ENCODE measurements around the gene BCAR1.

The BCAR1 gene

DNA sequence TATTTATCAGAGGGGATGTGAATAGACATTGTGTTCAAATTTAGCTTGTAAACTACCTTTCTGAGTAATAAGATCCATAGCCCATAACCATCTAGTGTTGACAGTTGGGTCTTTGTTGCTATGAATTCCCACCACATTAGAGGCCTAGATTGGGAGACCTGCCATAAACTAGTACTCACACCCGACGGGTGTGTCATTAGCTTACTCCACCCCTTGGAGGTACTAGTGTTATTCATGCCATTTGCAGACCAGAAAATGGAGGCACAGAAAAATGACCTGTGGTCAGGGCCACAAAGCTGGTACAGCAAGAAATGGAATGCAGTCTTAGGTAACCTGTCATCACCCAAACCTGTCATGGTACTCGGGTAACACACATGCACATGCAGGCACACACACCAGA is 41.3 kb upstream of the BCAR1 start:
- Histone ChIP-seq H3K9ac (ENCODE audit: insufficient read length, low read depth) (no peak overlapping the region), H3K4me3 (ENCODE audit: insufficient read length, low read depth) (no peak overlapping the region), H3K9me3 (ENCODE audit: insufficient read depth, low read length) (no peaks in the 10 kb centered on the region), H3K36me3 (ENCODE audit: insufficient read depth, insufficient read length, low read length) (peaks cover 62% of the 10 kb centered on the region), H3K4me1 (ENCODE audit: insufficient read depth, insufficient read length) (peaks cover 5% of the 10 kb centered on the region), H3K27me3 (ENCODE audit: insufficient read depth, insufficient read length) (no peaks in the 10 kb centered on the region)
- TF ChIP-seq ZNF274 (IDR thresholded peaks at IDR 0.05; ENCODE audit: low read depth, low read length) (no peak), YY1 (IDR thresholded peaks at IDR 0.05; ENCODE audit: insufficient read depth, insufficient read length) (no peak), SUZ12 (IDR thresholded peaks at IDR 0.05; ENCODE audit: extremely low read depth, insufficient read depth, insufficient read length) (no peak)
- no peak for DNase-seq (ENCODE audit: low read depth, low spot score)

DNA sequence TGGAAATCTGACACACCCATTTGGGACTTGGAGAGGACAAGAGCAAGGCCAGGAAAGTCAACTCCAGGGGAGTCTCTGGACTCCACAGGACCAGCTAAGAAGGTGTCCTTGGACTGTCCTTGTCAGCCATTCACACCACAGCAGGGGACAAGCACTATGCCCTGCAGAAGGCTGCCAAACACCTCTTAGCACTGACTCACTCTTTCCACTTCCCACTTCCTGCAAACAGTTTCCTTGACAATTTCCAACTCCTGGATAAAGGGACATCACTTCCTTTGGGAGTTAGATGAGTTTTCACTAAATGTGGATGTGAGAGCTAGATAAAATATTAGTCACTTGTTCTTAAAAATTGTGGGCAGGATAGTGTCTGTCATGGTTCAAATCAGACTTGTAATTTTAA is 37.8 kb upstream of the BCAR1 start:
- DNase-seq (ENCODE audit: low read depth, low spot score), result no peak
- Histone ChIP-seq H3K4me1 (ENCODE audit: insufficient read depth, insufficient read length) (peaks cover 8% of the 10 kb centered on the region), H3K9ac (ENCODE audit: insufficient read length, low read depth) (no peak overlapping the region), H3K9me3 (ENCODE audit: insufficient read depth, low read length) (no peaks in the 10 kb centered on the region), H3K4me3 (ENCODE audit: insufficient read length, low read depth) (no peak overlapping the region), H3K36me3 (ENCODE audit: insufficient read depth, insufficient read length, low read length) (peaks cover 40% of the 10 kb centered on the region), H3K27me3 (ENCODE audit: insufficient read depth, insufficient read length) (no peaks in the 10 kb centered on the region)
- no peak for TF ChIP-seq ZNF274 (IDR thresholded peaks at IDR 0.05; ENCODE audit: low read depth, low read length)
- TF ChIP-seq SUZ12 (IDR thresholded peaks at IDR 0.05; ENCODE audit: extremely low read depth, insufficient read depth, insufficient read length), result no peak
- TF ChIP-seq YY1 (IDR thresholded peaks at IDR 0.05; ENCODE audit: insufficient read depth, insufficient read length), result no peak

DNA sequence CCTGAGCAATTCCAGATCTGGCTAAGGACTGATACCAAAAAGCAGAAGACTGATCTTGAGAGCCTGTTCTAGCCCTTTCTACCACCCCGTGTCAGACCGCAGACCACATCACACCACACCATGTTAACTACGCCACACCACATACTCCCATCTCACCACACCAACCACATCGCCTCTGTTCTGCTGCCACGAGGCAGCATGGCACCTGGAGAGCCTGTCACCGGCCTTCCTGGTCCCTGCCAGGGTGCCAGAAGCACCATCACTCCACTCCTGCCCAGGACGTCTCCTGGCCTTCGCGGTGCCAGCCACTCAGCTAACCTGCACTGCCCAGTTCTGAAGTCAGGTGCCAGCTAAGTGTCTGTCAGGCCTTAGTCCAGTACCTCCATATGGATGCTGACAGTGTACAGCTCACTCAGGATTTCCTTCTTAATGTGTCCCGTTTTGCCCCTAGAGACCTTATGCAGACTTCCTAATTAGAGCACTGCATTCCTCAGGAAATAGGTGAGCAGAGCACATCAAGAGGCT is 37.2 kb upstream of the BCAR1 start:
- peaks cover 8% of the 10 kb centered on the region for H3K4me1 ChIP-seq (ENCODE audit: insufficient read depth, insufficient read length)
- H3K36me3 ChIP-seq (ENCODE audit: insufficient read depth, insufficient read length, low read length), result peaks cover 35% of the 10 kb centered on the region
- no peak overlapping the region for H3K9ac ChIP-seq (ENCODE audit: insufficient read length, low read depth)

DNA sequence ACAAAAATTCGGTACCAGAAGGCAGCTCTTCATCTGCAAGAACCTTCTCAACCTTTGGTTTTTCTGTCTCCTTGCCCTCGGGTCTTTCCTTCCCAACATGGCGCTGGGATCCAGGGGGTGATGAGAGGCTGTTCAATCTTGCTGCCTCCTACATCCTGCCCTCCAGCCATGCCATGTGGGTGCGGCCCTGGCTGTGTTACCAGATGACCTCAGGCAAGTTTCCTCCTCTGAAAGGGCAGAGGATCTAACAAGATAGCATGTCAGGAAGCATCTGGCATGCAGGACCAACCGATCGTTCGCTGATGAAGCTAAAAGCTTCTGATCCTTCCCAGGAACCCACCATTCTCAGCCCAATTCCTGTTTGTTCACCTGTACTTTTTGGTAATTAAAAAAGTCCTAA is 36.8 kb upstream of the BCAR1 start:
- H3K36me3 ChIP-seq (ENCODE audit: insufficient read depth, insufficient read length, low read length), result peaks cover 31% of the 10 kb centered on the region
- TF ChIP-seq ZNF274 (IDR thresholded peaks at IDR 0.05; ENCODE audit: low read depth, low read length), result no peak
- no peak for TF ChIP-seq SUZ12 (IDR thresholded peaks at IDR 0.05; ENCODE audit: extremely low read depth, insufficient read depth, insufficient read length)
- TF ChIP-seq YY1 (IDR thresholded peaks at IDR 0.05; ENCODE audit: insufficient read depth, insufficient read length), result no peak

More for the DNA sequence above, 37.2 kb upstream of the BCAR1 start:
- Histone ChIP-seq H3K9me3 (ENCODE audit: insufficient read depth, low read length) (no peaks in the 10 kb centered on the region), H3K27me3 (ENCODE audit: insufficient read depth, insufficient read length) (no peaks in the 10 kb centered on the region), H3K4me3 (ENCODE audit: insufficient read length, low read depth) (no peak overlapping the region)
- DNase-seq (ENCODE audit: low read depth, low spot score), result no peak
- TF ChIP-seq ZNF274 (IDR thresholded peaks at IDR 0.05; ENCODE audit: low read depth, low read length), result no peak
- no peak for TF ChIP-seq SUZ12 (IDR thresholded peaks at IDR 0.05; ENCODE audit: extremely low read depth, insufficient read depth, insufficient read length)
- no peak for TF ChIP-seq YY1 (IDR thresholded peaks at IDR 0.05; ENCODE audit: insufficient read depth, insufficient read length)

DNA sequence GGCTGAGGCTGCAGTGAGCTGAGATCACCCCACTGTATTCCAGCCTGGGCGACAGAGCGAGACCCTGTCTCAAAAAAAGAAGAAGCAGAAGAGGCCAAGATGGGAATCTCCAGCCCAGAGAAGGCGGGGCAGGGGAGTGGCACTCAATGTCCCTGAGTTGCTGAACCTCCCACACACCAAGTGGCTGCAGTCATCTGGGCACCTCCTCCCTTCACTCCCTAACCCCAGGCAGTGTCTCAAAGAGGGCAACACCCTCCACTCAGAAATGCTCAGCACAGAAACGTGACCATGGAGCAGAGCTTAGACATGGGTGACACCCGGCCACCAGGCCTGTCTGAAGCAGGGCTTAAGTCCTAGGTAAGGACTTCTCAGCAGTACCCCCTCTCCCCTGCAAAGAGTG is 36.3 kb upstream of the BCAR1 start:
- peaks cover 26% of the 10 kb centered on the region for H3K36me3 ChIP-seq (ENCODE audit: insufficient read depth, insufficient read length, low read length)
- no peak overlapping the region for H3K9ac ChIP-seq (ENCODE audit: insufficient read length, low read depth)
- H3K9me3 ChIP-seq (ENCODE audit: insufficient read depth, low read length), result no peaks in the 10 kb centered on the region
- peaks cover 8% of the 10 kb centered on the region for H3K4me1 ChIP-seq (ENCODE audit: insufficient read depth, insufficient read length)
- no peak for TF ChIP-seq SUZ12 (IDR thresholded peaks at IDR 0.05; ENCODE audit: extremely low read depth, insufficient read depth, insufficient read length)
- TF ChIP-seq YY1 (IDR thresholded peaks at IDR 0.05; ENCODE audit: insufficient read depth, insufficient read length), result no peak
- no peak for TF ChIP-seq ZNF274 (IDR thresholded peaks at IDR 0.05; ENCODE audit: low read depth, low read length)
- H3K4me3 ChIP-seq (ENCODE audit: insufficient read length, low read depth), result no peak overlapping the region
- H3K27me3 ChIP-seq (ENCODE audit: insufficient read depth, insufficient read length), result no peaks in the 10 kb centered on the region
- no peak for DNase-seq (ENCODE audit: low read depth, low spot score)

More for the DNA sequence above, 36.8 kb upstream of the BCAR1 start:
- Histone ChIP-seq H3K4me3 (ENCODE audit: insufficient read length, low read depth) (no peak overlapping the region), H3K9ac (ENCODE audit: insufficient read length, low read depth) (no peak overlapping the region), H3K4me1 (ENCODE audit: insufficient read depth, insufficient read length) (peaks cover 8% of the 10 kb centered on the region), H3K27me3 (ENCODE audit: insufficient read depth, insufficient read length) (no peaks in the 10 kb centered on the region), H3K9me3 (ENCODE audit: insufficient read depth, low read length) (no peaks in the 10 kb centered on the region)
- DNase-seq (ENCODE audit: low read depth, low spot score), result no peak

DNA sequence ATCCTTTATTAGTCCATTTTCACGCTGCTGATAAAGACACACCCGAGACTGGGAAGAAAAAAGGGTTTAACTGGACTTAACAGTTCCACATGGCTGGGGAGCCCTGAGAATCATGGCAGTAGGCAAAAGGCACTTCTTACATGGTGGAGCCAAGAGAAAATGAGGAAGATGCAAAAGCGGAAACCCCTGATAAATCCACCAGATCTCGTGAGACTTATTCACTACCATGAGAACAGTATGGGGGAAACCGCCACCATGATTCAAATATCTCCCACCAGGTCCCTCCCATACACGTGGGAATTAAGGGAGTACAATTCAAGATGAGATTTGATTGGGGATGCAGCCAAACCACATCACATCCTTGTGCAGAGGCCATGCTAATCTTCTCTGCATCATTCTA is 35.0 kb upstream of the BCAR1 start:
- Histone ChIP-seq H3K9me3 (ENCODE audit: insufficient read depth, low read length) (no peaks in the 10 kb centered on the region), H3K9ac (ENCODE audit: insufficient read length, low read depth) (no peak overlapping the region), H3K27me3 (ENCODE audit: insufficient read depth, insufficient read length) (no peaks in the 10 kb centered on the region), H3K36me3 (ENCODE audit: insufficient read depth, insufficient read length, low read length) (peaks cover 14% of the 10 kb centered on the region), H3K4me1 (ENCODE audit: insufficient read depth, insufficient read length) (peaks cover 8% of the 10 kb centered on the region), H3K4me3 (ENCODE audit: insufficient read length, low read depth) (no peak overlapping the region)
- no peak for DNase-seq (ENCODE audit: low read depth, low spot score)
- TF ChIP-seq ZNF274 (IDR thresholded peaks at IDR 0.05; ENCODE audit: low read depth, low read length) (no peak), YY1 (IDR thresholded peaks at IDR 0.05; ENCODE audit: insufficient read depth, insufficient read length) (no peak), SUZ12 (IDR thresholded peaks at IDR 0.05; ENCODE audit: extremely low read depth, insufficient read depth, insufficient read length) (no peak)

DNA sequence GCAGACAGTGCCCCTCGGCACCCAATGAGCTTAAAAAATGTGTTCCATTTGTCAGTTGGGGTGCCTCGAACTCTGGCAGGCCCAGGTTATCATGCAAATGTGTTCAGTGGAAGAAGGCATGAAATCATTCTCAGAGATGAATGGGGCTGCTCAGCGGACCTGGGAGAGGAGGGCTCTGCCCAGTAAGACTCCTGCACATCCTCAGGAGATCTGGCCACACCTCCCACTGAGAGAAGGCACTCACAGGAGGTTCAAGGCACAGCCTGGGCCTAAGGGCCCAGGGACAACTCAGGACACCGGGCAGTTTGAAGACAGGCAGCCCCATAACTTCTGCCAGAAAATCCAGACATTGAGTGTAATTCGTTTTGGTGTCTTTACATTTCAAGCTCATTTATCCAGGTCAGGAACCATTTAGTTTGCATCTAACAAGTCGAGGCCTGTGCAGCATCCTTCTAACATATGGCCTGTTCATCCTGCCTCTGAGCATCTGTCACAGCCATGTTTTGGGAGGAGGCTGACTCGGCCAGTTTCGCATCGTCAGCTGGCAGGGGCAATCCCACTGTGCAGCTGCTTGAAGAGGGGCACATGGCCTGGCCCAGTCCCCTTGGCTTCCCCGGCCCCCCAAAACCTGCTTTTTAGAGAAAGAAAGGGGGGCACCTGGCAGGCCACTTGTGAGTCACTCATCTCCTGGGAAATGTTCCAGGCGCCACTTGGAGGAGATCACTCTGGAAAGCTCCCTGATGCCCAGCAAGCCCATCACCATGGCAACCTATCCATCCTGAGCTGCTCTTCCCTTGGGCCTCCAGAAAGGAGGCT is 31.2 kb upstream of the BCAR1 start:
- no peaks in the 10 kb centered on the region for H3K36me3 ChIP-seq (ENCODE audit: insufficient read depth, insufficient read length, low read length)
- peaks cover 6% of the 10 kb centered on the region for H3K4me1 ChIP-seq (ENCODE audit: insufficient read depth, insufficient read length)
- H3K27me3 ChIP-seq (ENCODE audit: insufficient read depth, insufficient read length), result no peaks in the 10 kb centered on the region
- no peak overlapping the region for H3K4me3 ChIP-seq (ENCODE audit: insufficient read length, low read depth)
- no peak for DNase-seq (ENCODE audit: low read depth, low spot score)
- H3K9ac ChIP-seq (ENCODE audit: insufficient read length, low read depth), result no peak overlapping the region
- no peaks in the 10 kb centered on the region for H3K9me3 ChIP-seq (ENCODE audit: insufficient read depth, low read length)
- TF ChIP-seq SUZ12 (IDR thresholded peaks at IDR 0.05; ENCODE audit: extremely low read depth, insufficient read depth, insufficient read length) (no peak), ZNF274 (IDR thresholded peaks at IDR 0.05; ENCODE audit: low read depth, low read length) (no peak), YY1 (IDR thresholded peaks at IDR 0.05; ENCODE audit: insufficient read depth, insufficient read length) (no peak)

Measured in NT2/D1 (cell line).